HEK293 (cell line): ENCODE data around the gene LCNL1.
A peak's percentile ranks its signal among the peaks of the same experiment; 100 is the strongest.

Experiments used
- CTCF ChIA-PET: fragments of 350-600 bp; formaldehyde crosslinking; extraction: SDS; loops from one replicate; lab custom pipeline; 2021; ENCODE audit warnings: antibody characterized with exemption; lab: Yijun Ruan, JAX
- POLR2A ChIA-PET: fragments of 300-600 bp; formaldehyde crosslinking; extraction: SDS; loops from one replicate; lab custom pipeline; 2020; ENCODE audit warnings: antibody characterized with exemption, inconsistent platforms; lab: Yijun Ruan, JAX
- H3K27ac ChIP-seq: fragments of 200-500 bp; sonication (Bioruptor generic); 2 replicates; pipeline ENCODE4 v1.5.1; 2014; ENCODE audit warnings: low read depth, low read length, control low read depth, inconsistent platforms; ENCODE audit errors: extremely low read depth
- H3K36me3 ChIP-seq, 2 experiments: fragments of 200-500 bp in 1 of 2; sonication (Bioruptor generic) in 1 of 2; 1 replicate in 1 of 2; 2 replicates in 1 of 2; pipeline ENCODE4 v1.5.1; 2014 to 2017; ENCODE audit warnings: inconsistent platforms in 2 of 2, low read length in 2 of 2; ENCODE audit not compliant: control insufficient read depth in 2 of 2, insufficient read depth in 1 of 2
- H3K4me1 ChIP-seq: fragments of 200-500 bp; sonication (Bioruptor generic); 2 replicates; pipeline ENCODE4 v1.5.1; 2014; ENCODE audit warnings: mild to moderate bottlenecking, low read length, inconsistent platforms; ENCODE audit not compliant: control insufficient read depth, insufficient read depth
- H3K4me3 ChIP-seq: 2 replicates; pipeline ENCODE4 v1.5.1; 2011; ENCODE audit warnings: low read depth, mild to moderate bottlenecking, control low read depth, low read length, moderate library complexity
- H3K9me3 ChIP-seq: fragments of 200-500 bp; sonication (Bioruptor generic); 2 replicates; pipeline ENCODE4 v1.5.1; 2014; ENCODE audit warnings: low read depth, low read length, inconsistent platforms; ENCODE audit not compliant: control insufficient read depth, insufficient read depth
- EGR2 ChIP-seq: fragments of 450-650 bp; formaldehyde crosslinking; IDR thresholded peaks from 2 replicates; pipeline ENCODE4 v1.5.1; 2016; ENCODE audit warnings: low read depth, missing biosample characterization, missing genetic modification characterization
- KLF16 ChIP-seq: fragments of 450-650 bp; formaldehyde crosslinking; IDR thresholded peaks from 2 replicates; pipeline ENCODE4 v1.5.1; 2017; ENCODE audit warnings: missing biosample characterization, missing genetic modification characterization
- RBAK ChIP-seq: fragments of 450-650 bp; formaldehyde crosslinking; IDR thresholded peaks from 2 replicates; pipeline ENCODE4 v1.5.1; 2016; ENCODE audit warnings: missing biosample characterization, missing genetic modification characterization
- SALL2 ChIP-seq: fragments of 450-650 bp; formaldehyde crosslinking; IDR thresholded peaks from 2 replicates; pipeline ENCODE4 v1.5.0; 2017; ENCODE audit warnings: missing biosample characterization, mild to moderate bottlenecking, missing genetic modification characterization, borderline replicate concordance
- SP2 ChIP-seq: fragments of 450-650 bp; formaldehyde crosslinking; IDR thresholded peaks from 2 replicates; pipeline ENCODE4 v1.5.1; 2016; ENCODE audit warnings: missing biosample characterization, missing genetic modification characterization
- ZBTB1 ChIP-seq: fragments of 450-650 bp; formaldehyde crosslinking; IDR thresholded peaks from 2 replicates; pipeline ENCODE4 v1.5.1; 2016; ENCODE audit warnings: missing biosample characterization, missing genetic modification characterization
- ZFHX2 ChIP-seq: fragments of 450-650 bp; formaldehyde crosslinking; conservative IDR thresholded peaks from 2 replicates; pipeline ENCODE4 v1.5.1; 2016; ENCODE audit warnings: missing biosample characterization, missing genetic modification characterization
- ZFP69B ChIP-seq: fragments of 450-650 bp; formaldehyde crosslinking; IDR thresholded peaks from 2 replicates; pipeline ENCODE4 v1.5.1; 2016; ENCODE audit warnings: missing biosample characterization, missing genetic modification characterization
- ZIC2 ChIP-seq: fragments of 450-650 bp; formaldehyde crosslinking; IDR thresholded peaks from 2 replicates; pipeline ENCODE4 v1.5.1; 2016; ENCODE audit warnings: missing biosample characterization, missing genetic modification characterization
- ZNF133 ChIP-seq: fragments of 450-650 bp; formaldehyde crosslinking; IDR thresholded peaks from 2 replicates; pipeline ENCODE4 v1.5.1; 2016; ENCODE audit warnings: missing biosample characterization, missing genetic modification characterization
- ZNF175 ChIP-seq: fragments of 450-650 bp; formaldehyde crosslinking; IDR thresholded peaks from 2 replicates; pipeline ENCODE4 v1.5.1; 2016; ENCODE audit warnings: missing biosample characterization, missing genetic modification characterization
- ZNF221 ChIP-seq: fragments of 450-650 bp; formaldehyde crosslinking; IDR thresholded peaks from 2 replicates; pipeline ENCODE4 v1.5.1; 2017; ENCODE audit warnings: missing biosample characterization, missing genetic modification characterization, borderline replicate concordance
- ZNF223 ChIP-seq: fragments of 450-650 bp; formaldehyde crosslinking; IDR thresholded peaks from 2 replicates; pipeline ENCODE4 v1.5.1; 2016; ENCODE audit warnings: missing biosample characterization, missing genetic modification characterization
- ZNF24 ChIP-seq: fragments of 450-650 bp; formaldehyde crosslinking; IDR thresholded peaks from 2 replicates; pipeline ENCODE4 v1.5.1; 2016; ENCODE audit warnings: missing biosample characterization, missing genetic modification characterization
- ZNF248 ChIP-seq: fragments of 450-650 bp; formaldehyde crosslinking; IDR thresholded peaks from 2 replicates; pipeline ENCODE4 v1.5.1; 2017; ENCODE audit warnings: missing biosample characterization, missing genetic modification characterization
- ZNF324 ChIP-seq: fragments of 450-650 bp; formaldehyde crosslinking; IDR thresholded peaks from 2 replicates; pipeline ENCODE4 v1.5.1; 2016; ENCODE audit warnings: missing biosample characterization, missing genetic modification characterization
- ZNF341 ChIP-seq: fragments of 450-650 bp; formaldehyde crosslinking; IDR thresholded peaks from 2 replicates; pipeline ENCODE4; 2016; ENCODE audit warnings: low read depth, missing biosample characterization, missing genetic modification characterization
- ZNF514 ChIP-seq: fragments of 450-650 bp; formaldehyde crosslinking; IDR thresholded peaks from 2 replicates; pipeline ENCODE4 v1.5.1; 2016; ENCODE audit warnings: missing biosample characterization, missing genetic modification characterization
- ZNF660 ChIP-seq: fragments of 450-650 bp; IDR thresholded peaks from 2 replicates; pipeline ENCODE4 v1.5.1; 2018; ENCODE audit warnings: missing biosample characterization, mild to moderate bottlenecking, missing genetic modification characterization
- ZNF701 ChIP-seq: fragments of 450-650 bp; formaldehyde crosslinking; IDR thresholded peaks from 2 replicates; pipeline ENCODE4 v1.5.1; 2016; ENCODE audit warnings: missing biosample characterization, missing genetic modification characterization
- ZNF707 ChIP-seq: fragments of 450-650 bp; formaldehyde crosslinking; IDR thresholded peaks from 2 replicates; pipeline ENCODE4 v1.5.1; 2016; ENCODE audit warnings: missing biosample characterization, missing genetic modification characterization
- ZSCAN30 ChIP-seq: fragments of 450-650 bp; IDR thresholded peaks from 2 replicates; pipeline ENCODE4 v1.5.1; 2018; ENCODE audit warnings: missing biosample characterization, mild to moderate bottlenecking, missing genetic modification characterization, moderate library complexity
- TF ChIP-seq, protein P1 (sequence below): fragments of 450-650 bp; formaldehyde crosslinking; IDR thresholded peaks from 2 replicates; pipeline ENCODE4 v1.5.1; 2016; ENCODE audit warnings: missing biosample characterization, missing genetic modification characterization
- TF ChIP-seq, protein P2 (sequence below): fragments of 450-650 bp; formaldehyde crosslinking; IDR thresholded peaks from 2 replicates; pipeline ENCODE4 v1.5.1; 2016; ENCODE audit warnings: missing biosample characterization, missing genetic modification characterization
- TF ChIP-seq, protein P3 (sequence below): fragments of 450-650 bp; formaldehyde crosslinking; IDR thresholded peaks from 2 replicates; pipeline ENCODE4 v1.5.1; 2017; ENCODE audit warnings: missing biosample characterization, missing genetic modification characterization

LCNL1 gene

DNA sequence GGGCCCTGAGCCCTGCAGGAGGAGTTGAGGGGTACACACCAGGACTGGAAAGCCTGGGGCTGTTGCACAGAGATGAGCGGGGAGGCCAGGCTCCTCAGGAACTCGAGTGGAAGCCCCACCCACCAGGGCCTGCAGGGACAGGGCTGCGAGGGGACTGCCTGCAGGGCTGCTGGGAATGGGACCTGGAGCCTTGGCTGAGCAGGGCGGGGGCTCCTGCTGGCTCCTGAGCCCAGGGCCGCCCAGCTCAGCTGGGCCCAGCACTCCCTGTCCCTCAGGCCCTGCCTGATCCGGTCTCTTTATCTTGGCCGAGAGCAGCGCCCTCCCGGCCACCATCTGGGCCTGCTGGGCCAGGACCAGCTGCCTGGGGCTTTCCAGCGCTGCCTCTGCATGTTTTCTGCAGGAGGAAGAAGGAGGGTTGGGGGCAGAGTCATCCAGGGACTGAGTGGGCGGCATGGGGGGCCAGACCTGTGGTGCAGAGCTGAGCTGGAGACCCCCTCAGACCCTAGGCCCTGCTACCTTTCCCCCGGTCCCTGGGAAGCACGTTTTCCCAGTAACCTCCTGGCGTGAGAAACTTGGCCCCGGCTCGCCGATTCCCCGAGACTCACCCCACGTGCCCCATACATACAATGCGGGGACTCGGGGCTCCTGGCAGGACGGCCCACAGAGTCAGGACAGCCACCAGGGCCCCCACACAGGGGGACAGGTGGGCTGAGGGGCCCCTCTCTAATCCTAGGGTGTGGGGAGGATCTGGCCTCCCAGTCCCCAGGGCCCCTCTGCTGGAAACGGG, 21.3 kb upstream of the LCNL1 start:
- Histone ChIP-seq H3K36me3 (no peaks in the 10 kb centered on the region), H3K4me3 (no peak overlapping the region), H3K4me1 (no peaks in the 10 kb centered on the region), H3K27ac (no peak overlapping the region), H3K9me3 (no peaks in the 10 kb centered on the region)
- CTCF ChIA-PET = interaction anchor here (1.2 to 2.1 kb wide), 2 partner anchors 14 to 67 kb away, joined by 4 to 9 read pairs; no protein-coding TSS in a partner anchor
- TF ChIP-seq SP2 (tag by site-specific recombination) (peak; percentile 15; the same call in 1 of the 2 replicates), ZNF701 (tag by site-specific recombination) (no peak), ZIC2 (tag by site-specific recombination) (peak; percentile 92), ZSCAN30 (tag by site-specific recombination) (no peak), ZNF223 (tag by site-specific recombination) (no peak)
- TF ChIP-seq, protein P1, sequence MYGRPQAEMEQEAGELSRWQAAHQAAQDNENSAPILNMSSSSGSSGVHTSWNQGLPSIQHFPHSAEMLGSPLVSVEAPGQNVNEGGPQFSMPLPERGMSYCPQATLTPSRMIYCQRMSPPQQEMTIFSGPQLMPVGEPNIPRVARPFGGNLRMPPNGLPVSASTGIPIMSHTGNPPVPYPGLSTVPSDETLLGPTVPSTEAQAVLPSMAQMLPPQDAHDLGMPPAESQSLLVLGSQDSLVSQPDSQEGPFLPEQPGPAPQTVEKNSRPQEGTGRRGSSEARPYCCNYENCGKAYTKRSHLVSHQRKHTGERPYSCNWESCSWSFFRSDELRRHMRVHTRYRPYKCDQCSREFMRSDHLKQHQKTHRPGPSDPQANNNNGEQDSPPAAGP (tag by site-specific recombination) = no peak
- POLR2A ChIA-PET = interaction anchor here (0.6 to 1.6 kb wide), 2 partner anchors 27 to 30 kb away, joined by 4 read pairs; partner anchors contain the start of gene PAXX

DNA sequence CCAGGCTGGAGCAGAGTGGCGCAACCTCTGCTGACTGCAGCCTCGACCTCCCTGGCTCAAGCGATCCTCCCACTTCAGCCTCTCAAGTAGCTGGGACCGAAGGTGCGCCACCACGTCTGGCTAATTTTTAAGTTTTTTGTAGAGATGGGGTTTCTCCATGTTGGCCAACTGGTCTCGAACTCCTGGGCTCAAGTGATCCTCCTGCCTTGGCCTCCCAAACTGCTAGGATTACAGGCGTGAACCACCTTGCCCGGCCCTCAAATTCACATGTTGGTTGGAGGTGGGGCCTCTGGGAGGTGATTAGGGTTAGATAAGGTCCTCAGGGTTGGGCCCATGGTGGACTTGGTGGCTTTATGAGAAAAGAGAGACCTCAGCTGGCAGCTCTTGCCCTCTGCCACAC, 20.6 kb upstream of the LCNL1 start:
- no peak overlapping the region for H3K27ac ChIP-seq
- no peaks in the 10 kb centered on the region for H3K9me3 ChIP-seq
- H3K4me3 ChIP-seq = no peak overlapping the region
- POLR2A ChIA-PET = interaction anchor here (1.6 kb wide), 1 partner anchor 30 kb away, joined by 4 read pairs; the partner anchor contains the start of gene PAXX
- H3K36me3 ChIP-seq = no peaks in the 10 kb centered on the region
- CTCF ChIA-PET = interaction anchor here (0.7 to 2.1 kb wide), 3 partner anchors 14 to 161 kb away, joined by 3 to 9 read pairs (median 4); no protein-coding TSS in a partner anchor
- H3K4me1 ChIP-seq = no peaks in the 10 kb centered on the region
- no peak for TF ChIP-seq SP2 (tag by site-specific recombination)
- no peak for TF ChIP-seq ZNF324 (tag by site-specific recombination)
- no peak for TF ChIP-seq ZNF341 (tag by site-specific recombination)
- no peak for TF ChIP-seq ZNF24 (tag by site-specific recombination)
- no peak for TF ChIP-seq ZNF707 (tag by site-specific recombination)
- TF ChIP-seq, protein P2, sequence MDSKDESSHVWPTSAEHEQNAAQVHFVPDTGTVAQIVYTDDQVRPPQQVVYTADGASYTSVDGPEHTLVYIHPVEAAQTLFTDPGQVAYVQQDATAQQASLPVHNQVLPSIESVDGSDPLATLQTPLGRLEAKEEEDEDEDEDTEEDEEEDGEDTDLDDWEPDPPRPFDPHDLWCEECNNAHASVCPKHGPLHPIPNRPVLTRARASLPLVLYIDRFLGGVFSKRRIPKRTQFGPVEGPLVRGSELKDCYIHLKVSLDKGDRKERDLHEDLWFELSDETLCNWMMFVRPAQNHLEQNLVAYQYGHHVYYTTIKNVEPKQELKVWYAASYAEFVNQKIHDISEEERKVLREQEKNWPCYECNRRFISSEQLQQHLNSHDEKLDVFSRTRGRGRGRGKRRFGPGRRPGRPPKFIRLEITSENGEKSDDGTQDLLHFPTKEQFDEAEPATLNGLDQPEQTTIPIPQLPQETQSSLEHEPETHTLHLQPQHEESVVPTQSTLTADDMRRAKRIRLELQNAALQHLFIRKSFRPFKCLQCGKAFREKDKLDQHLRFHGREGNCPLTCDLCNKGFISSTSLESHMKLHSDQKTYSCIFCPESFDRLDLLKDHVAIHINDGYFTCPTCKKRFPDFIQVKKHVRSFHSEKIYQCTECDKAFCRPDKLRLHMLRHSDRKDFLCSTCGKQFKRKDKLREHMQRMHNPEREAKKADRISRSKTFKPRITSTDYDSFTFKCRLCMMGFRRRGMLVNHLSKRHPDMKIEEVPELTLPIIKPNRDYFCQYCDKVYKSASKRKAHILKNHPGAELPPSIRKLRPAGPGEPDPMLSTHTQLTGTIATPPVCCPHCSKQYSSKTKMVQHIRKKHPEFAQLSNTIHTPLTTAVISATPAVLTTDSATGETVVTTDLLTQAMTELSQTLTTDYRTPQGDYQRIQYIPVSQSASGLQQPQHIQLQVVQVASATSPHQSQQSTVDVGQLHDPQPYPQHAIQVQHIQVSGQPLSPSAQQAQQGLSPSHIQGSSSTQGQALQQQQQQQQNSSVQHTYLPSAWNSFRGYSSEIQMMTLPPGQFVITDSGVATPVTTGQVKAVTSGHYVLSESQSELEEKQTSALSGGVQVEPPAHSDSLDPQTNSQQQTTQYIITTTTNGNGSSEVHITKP (tag by site-specific recombination) = no peak

DNA sequence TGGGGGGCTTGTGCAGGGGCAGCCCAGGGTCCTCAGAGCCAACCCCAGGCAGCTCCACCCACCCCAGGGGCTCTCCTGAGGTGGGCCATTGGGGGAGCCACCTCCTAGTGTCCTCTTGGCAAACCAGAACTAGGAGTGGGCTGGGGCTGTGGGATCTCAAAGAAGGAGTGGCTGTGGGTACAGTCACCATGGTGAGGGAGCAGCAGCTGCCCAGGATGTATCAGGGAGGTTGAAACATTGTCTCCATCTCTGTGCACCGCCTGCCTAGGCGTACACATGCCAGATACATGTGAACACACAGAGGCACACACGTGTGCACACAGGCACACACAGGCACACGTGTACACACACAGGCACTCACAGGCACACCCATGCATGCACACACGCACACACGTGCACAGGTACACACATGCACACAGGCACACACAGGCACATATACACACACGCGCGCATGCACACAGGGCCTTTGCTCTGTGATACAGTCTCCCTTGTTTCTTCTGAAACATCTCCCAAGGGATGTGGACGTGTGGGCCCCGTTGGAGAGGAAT, 20.0 kb upstream of the LCNL1 start:
- POLR2A ChIA-PET = no interaction called here
- no peaks in the 10 kb centered on the region for H3K36me3 ChIP-seq
- TF ChIP-seq, protein P3, sequence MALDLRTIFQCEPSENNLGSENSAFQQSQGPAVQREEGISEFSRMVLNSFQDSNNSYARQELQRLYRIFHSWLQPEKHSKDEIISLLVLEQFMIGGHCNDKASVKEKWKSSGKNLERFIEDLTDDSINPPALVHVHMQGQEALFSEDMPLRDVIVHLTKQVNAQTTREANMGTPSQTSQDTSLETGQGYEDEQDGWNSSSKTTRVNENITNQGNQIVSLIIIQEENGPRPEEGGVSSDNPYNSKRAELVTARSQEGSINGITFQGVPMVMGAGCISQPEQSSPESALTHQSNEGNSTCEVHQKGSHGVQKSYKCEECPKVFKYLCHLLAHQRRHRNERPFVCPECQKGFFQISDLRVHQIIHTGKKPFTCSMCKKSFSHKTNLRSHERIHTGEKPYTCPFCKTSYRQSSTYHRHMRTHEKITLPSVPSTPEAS (tag by site-specific recombination) = peak; percentile 94
- TF ChIP-seq RBAK = no peak
- TF ChIP-seq KLF16 (tag by site-specific recombination) = no peak
- TF ChIP-seq ZNF514 = no peak
- 0 out of 2 replicates have a peak, but pooled peaks have one; percentile 9 for TF ChIP-seq EGR2
- no peak for TF ChIP-seq ZNF660 (tag by site-specific recombination)
- TF ChIP-seq SALL2 = no peak
- 0 out of 2 replicates have a peak, but pooled peaks have one; percentile 7 for TF ChIP-seq ZFHX2 (tag by site-specific recombination)
- peak; percentile 48; the same call in 1 of the 2 replicates for TF ChIP-seq ZFP69B (tag by site-specific recombination)
- TF ChIP-seq ZBTB1 (tag by site-specific recombination) = no peak
- TF ChIP-seq ZNF221 (tag by site-specific recombination) = no peak
- no peak for TF ChIP-seq ZNF248 (tag by site-specific recombination)
- no peak for TF ChIP-seq ZNF133 (tag by site-specific recombination)
- no peak for TF ChIP-seq ZNF175
- TF ChIP-seq, all 188 proteins: peak for 4
- Histone ChIP-seq H3K4me1 (no peaks in the 10 kb centered on the region), H3K27ac (no peak overlapping the region), H3K4me3 (no peak overlapping the region), H3K9me3 (no peaks in the 10 kb centered on the region)
- CTCF ChIA-PET = interaction anchor here (0.7 to 2.1 kb wide), 3 partner anchors 15 to 180 kb away, joined by 3 to 9 read pairs (median 3); no protein-coding TSS in a partner anchor
